Small intestine (tissue), 7 donors: ENCODE measurements around the gene ATP12A. TPM values are rescaled to one million over a fixed set of nuclear protein-coding genes. Genes with fewer than 3 reads are reported as not detected.

Source experiments
- DNase-seq, 2 donors: peaks; one replicate each; pipeline versions ENCODE4 v3.0.0 to v3.0.0-alpha.2; 2013
- FAIRE-seq: peaks from 2 replicates; lab custom pipeline; 2012; peaks lifted over from hg19 to GRCh38; lab: Jason Lieb, UNC
- H3K27ac ChIP-seq, 3 donors: one replicate each; pipeline ENCODE4 v1.5.1; 2013; ENCODE audit warnings: low read length in 2 of 3, mild to moderate bottlenecking in 2 of 3, control low read depth in 1 of 3, inconsistent platforms in 1 of 3, low read depth in 1 of 3, moderate library complexity in 1 of 3
- H3K27me3 ChIP-seq, 3 donors: one replicate each; pipeline ENCODE4 v1.6.1; 2013; ENCODE audit warnings: low read length in 3 of 3, inconsistent platforms in 1 of 3; ENCODE audit not compliant: control insufficient read depth in 3 of 3, insufficient read depth in 3 of 3
- H3K36me3 ChIP-seq, 3 donors: one replicate each; pipeline ENCODE4 v1.6.1; 2013; ENCODE audit warnings: low read length in 3 of 3, inconsistent platforms in 1 of 3, low read depth in 1 of 3, mild to moderate bottlenecking in 1 of 3, moderate library complexity in 1 of 3; ENCODE audit not compliant: control insufficient read depth in 3 of 3, insufficient read depth in 2 of 3
- H3K4me1 ChIP-seq, 3 donors: one replicate each; pipeline ENCODE4 v1.6.1; 2013; ENCODE audit warnings: low read length in 2 of 3, inconsistent platforms in 1 of 3, low read depth in 1 of 3, mild to moderate bottlenecking in 1 of 3, moderate library complexity in 1 of 3; ENCODE audit not compliant: control insufficient read depth in 3 of 3, insufficient read depth in 2 of 3
- H3K4me3 ChIP-seq, 3 donors: one replicate each; pipeline ENCODE4 v1.5.1; 2013; ENCODE audit warnings: low read length in 3 of 3, control low read depth in 1 of 3, inconsistent platforms in 1 of 3, low read depth in 1 of 3, mild to moderate bottlenecking in 1 of 3, moderate library complexity in 1 of 3
- H3K9me3 ChIP-seq, 2 donors: one replicate each; pipeline ENCODE4 v1.6.1; 2013; ENCODE audit warnings: low read depth in 1 of 2, low read length in 1 of 2; ENCODE audit not compliant: control insufficient read depth in 2 of 2, insufficient read depth in 1 of 2
- WGBS, 3 donors: extraction: QIAGEN DNeasy Blood & Tissue Kit; methylation state at CpG; one replicate each; pipeline ENCODE4 v1.1.7; 2013; 5-methylcytosine and 5-hydroxymethylcytosine counted together
- polyA plus RNA-seq, 4 donors: library from polyadenylated mRNA; stranded (reverse) in 3 of 4; unstranded in 1 of 4; fragments of 200-250 nt in 3 of 4; fragments of 120-200 nt in 1 of 4; gene quantifications; one replicate each; pipeline versions ENCODE4 v1.2.1 to v1.2.3, GENCODE V29; 2013
- donor health status: healthy with polysubstance abuse.
- donor health status: control.
- donor health status: control.
- donor health status: Bipolar disorder and iron deficiency.
- donor health status: healthy.

The ATP12A gene
- polyA plus RNA-seq, 4 donors = 0.01 TPM; not detected in 3

DNA sequence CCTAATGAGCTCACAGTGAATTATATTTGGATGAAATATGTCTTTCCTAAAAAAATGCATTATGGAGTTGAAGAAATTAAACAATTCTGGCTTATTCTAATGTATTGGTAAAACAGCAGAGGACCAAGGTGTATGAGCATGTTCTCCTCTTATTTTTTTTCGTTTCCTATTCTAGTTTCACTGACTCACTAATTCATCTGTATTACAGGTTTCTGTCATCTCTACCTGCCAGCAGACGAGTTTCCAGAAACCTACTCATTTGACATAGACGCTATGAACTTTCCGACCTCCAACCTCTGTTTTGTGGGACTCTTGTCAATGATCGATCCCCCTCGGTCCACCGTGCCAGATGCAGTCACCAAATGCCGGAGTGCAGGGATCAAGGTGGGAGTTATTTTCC, 20.3 kb downstream of the ATP12A start:
- Histone ChIP-seq H3K4me1 (no peaks in the 10 kb centered on the region), H3K9me3 (no peaks in the 10 kb centered on the region), H3K36me3 (no peaks in the 10 kb centered on the region), H3K4me3 (no peak overlapping the region), H3K27me3 (peaks cover 0 to 4% (median 3%) of the 10 kb centered on the region in 3 donors), H3K27ac (no peak overlapping the region)
- WGBS, 3 donors = 76 to 84% (median 78%) methylated on average over 8 of the region's 8 CpGs
- FAIRE-seq (no peak), DNase-seq (no peak)

DNA sequence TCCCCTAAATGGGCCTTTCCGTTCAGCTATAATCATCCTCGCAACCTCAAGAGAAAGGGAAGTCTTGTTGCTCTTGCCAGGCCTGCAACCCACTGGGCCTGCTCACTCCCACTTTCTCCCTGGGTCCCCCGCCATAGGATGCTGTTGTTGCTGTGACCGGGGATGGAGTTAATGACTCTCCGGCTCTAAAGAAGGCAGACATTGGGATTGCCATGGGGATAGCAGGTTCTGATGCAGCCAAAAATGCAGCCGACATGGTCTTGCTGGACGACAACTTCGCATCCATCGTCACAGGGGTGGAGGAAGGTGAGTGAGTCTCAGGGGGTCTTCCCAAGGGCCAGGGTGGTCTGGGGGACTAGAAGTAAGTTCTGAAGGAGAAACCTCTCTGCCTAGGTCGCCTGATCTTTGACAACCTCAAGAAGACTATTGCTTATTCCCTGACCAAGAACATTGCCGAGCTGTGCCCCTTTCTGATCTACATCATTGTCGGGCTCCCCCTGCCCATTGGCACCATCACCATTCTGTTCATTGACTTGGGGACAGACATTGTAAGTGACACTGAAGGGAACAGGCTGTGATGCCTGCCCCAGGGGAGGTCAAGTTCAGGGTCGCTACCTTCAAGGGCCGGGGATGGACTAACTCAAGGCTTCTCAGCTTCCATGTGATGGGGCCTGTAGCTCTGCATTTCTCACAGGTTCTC, 26.8 kb downstream of the ATP12A start:
- Histone ChIP-seq H3K27me3 (no peaks in the 10 kb centered on the region), H3K4me3 (no peak overlapping the region), H3K27ac (no peak overlapping the region), H3K9me3 (no peaks in the 10 kb centered on the region), H3K36me3 (no peaks in the 10 kb centered on the region), H3K4me1 (no peaks in the 10 kb centered on the region)
- 87 to 90% (median 88%) methylated on average over 14 of the region's 14 CpGs for WGBS, 3 donors
- no peak for FAIRE-seq
- no peak for DNase-seq

DNA sequence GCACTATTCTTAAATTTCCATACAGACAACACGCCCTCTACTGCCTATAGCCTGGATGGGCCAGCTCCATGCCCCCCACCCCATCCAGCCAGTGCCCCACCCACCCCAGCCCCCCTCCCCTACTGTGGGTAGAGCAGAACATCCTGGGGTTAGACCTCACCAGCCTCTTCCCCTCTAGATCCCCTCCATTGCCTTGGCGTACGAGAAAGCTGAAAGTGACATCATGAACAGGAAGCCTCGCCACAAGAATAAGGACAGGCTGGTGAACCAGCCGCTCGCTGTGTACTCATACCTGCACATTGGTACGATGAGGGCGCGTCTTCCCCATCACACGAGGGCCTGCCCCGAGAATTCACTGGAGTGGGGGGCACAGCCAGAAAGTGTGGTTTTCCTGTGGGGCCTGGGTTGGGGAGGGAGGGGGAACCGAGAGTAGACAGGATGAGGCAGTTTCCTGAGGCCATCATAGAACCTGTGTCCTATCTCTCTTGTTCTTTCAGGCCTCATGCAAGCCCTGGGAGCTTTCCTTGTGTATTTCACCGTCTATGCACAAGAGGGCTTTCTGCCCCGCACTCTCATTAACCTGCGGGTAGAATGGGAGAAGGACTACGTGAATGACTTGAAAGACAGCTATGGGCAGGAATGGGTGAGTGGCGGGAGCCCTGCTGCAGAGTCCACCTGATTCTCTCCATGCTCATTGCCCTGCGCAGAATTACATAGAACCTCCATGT, 29.1 kb downstream of the ATP12A start:
- Histone ChIP-seq H3K4me1 (peaks cover 0 to 3% (median 0%) of the 10 kb centered on the region in 3 donors), H3K9me3 (no peaks in the 10 kb centered on the region), H3K36me3 (no peaks in the 10 kb centered on the region), H3K27ac (peak overlapping the region in 1 of 3 donors; percentile 13), H3K27me3 (peaks cover 0 to 2% (median 0%) of the 10 kb centered on the region in 3 donors), H3K4me3 (no peak overlapping the region)
- DNase-seq (peak in 1 of 2 donors; percentile 57), FAIRE-seq (no peak)
- WGBS, 3 donors = 63 to 82% (median 74%) methylated on average over 18 of the region's 18 CpGs

DNA sequence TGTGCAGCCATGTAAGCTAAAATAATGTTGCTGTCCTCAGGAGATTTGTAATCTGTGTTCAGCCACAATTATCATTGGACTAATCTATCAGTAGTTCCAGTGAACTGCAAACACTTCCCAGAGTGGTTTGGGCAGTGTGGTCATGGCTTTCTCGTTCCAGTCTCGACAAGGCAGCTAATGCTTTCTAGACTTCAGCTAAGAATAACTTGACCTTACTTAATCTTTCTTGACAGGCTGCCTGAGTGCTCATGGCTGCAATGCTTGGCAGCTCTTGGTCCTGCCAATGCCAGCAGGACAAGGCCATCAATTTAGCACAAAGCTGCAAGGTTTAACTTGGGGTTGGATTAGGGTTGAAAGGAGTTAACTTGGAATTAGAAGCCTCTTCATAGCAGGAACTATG, 32.8 kb downstream of the ATP12A start:
- H3K4me3 ChIP-seq = no peak overlapping the region
- no peak for DNase-seq

DNA sequence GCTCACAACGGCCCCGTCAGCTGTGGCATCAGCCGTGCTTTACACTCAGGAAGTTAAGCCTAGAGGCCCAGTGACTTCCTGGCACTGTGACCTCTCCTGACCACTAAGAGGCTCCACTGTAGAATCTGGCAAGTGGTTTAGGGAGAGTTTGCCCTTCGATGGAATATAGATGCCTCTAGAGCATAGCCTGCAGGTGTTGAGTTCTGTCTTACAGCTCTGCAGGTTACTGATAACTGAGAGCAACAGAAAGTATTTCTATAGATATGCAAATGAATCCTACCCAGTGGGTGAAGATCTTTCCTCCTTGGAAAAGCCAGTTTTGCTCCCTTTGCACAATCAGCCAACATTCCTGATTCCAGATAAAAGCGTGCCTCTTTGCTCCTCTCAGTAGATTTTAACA, 35.8 kb downstream of the ATP12A start:
- Histone ChIP-seq H3K9me3 (no peaks in the 10 kb centered on the region), H3K4me3 (no peak overlapping the region), H3K36me3 (no peaks in the 10 kb centered on the region), H3K27me3 (peaks cover 0 to 2% (median 0%) of the 10 kb centered on the region in 3 donors), H3K27ac (no peak overlapping the region), H3K4me1 (peaks cover 0 to 3% (median 0%) of the 10 kb centered on the region in 3 donors)
- DNase-seq (no peak), FAIRE-seq (no peak)
- WGBS, 3 donors = 33 to 49% (median 36%) methylated on average over 5 of the region's 5 CpGs

More for the DNA sequence above, 32.8 kb downstream of the ATP12A start:
- peaks cover 0 to 2% (median 0%) of the 10 kb centered on the region in 3 donors for H3K27me3 ChIP-seq
- no peaks in the 10 kb centered on the region for H3K9me3 ChIP-seq
- no peaks in the 10 kb centered on the region for H3K36me3 ChIP-seq
- WGBS, 3 donors = 32 to 69% (median 38%) methylated on average over 2 of the region's 2 CpGs
- H3K27ac ChIP-seq = no peak overlapping the region
- no peak for FAIRE-seq
- peaks cover 0 to 3% (median 0%) of the 10 kb centered on the region in 3 donors for H3K4me1 ChIP-seq

- FAIRE-seq = no peak
Observed at GRCh38 chr13:24716446-24716845, 36.2 kb downstream of the ATP12A start.

DNA sequence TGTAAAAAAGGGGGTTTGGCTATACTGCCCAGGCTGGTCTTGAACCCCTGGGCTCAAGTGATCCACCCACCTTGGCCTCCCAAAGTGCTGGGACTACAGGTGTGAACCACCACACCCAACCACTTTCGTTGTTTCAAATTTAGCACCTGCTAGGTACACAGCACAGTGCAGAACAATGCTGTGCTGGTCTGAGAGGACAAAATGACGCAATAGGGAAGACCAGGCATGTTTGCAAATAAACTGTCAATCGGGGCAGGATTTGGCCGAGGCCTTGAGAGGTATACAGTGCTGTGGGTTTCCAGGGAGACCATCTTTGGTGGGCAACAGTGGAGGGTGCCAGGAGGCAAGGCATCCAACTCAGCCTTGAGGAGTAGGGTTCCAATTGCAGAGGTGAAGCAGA, 37.0 kb downstream of the ATP12A start:
- H3K27me3 ChIP-seq = peaks cover 0 to 2% (median 0%) of the 10 kb centered on the region in 3 donors
- H3K4me3 ChIP-seq = no peak overlapping the region
- 39 to 74% (median 50%) methylated on average over 4 of the region's 4 CpGs for WGBS, 3 donors
- no peak overlapping the region for H3K27ac ChIP-seq
- peaks cover 0 to 3% (median 0%) of the 10 kb centered on the region in 3 donors for H3K4me1 ChIP-seq
- no peaks in the 10 kb centered on the region for H3K36me3 ChIP-seq
- H3K9me3 ChIP-seq = no peaks in the 10 kb centered on the region
- no peak for DNase-seq
- FAIRE-seq = no peak

More at GRCh38 chr13:24716446-24716845, 36.2 kb downstream of the ATP12A start:
- Histone ChIP-seq H3K4me3 (no peak overlapping the region), H3K27me3 (peaks cover 0 to 2% (median 0%) of the 10 kb centered on the region in 3 donors), H3K9me3 (no peaks in the 10 kb centered on the region), H3K27ac (no peak overlapping the region), H3K36me3 (no peaks in the 10 kb centered on the region), H3K4me1 (peaks cover 0 to 3% (median 0%) of the 10 kb centered on the region in 3 donors)
- 46 to 63% (median 51%) methylated on average over 7 of the region's 7 CpGs for WGBS, 3 donors
- no peak for DNase-seq

DNA sequence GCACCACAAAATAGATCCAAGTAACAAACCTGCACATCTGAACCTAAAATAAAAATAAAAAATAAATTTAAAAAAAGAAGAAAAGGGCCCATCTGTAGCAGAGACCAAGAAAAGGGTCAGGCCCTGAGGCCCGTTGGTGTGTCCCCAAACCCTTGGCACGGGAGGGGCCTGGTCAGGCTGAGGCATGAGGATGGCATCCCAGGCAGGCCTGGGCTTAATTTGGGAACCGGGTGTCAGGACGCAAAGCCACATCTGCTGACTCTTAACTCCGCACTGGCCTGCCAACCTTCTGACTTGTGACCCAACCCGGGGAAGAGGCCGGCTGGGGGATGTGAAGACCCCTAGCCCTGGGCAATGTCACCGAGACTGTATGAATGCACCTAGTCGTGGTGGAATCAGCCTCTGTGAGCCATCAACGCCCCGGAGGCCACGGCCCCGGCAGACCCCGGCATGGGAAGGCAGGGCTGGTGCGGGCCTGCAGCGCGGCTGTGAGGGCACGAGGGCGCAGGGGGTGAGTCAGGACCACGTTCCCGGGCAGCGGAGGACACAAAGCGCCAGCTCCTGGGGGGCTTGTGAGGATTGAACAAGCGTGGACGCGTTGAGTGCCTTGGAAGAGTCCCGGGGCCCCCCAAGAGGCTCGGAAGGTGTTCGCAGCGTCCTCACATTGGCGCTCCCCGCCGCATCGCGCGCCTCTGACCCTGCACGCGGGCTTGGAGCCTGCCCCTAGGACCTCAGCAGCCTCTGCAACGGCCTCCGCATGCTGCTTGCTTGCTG, 38.2 kb downstream of the ATP12A start:
- H3K4me1 ChIP-seq = no peaks in the 10 kb centered on the region
- no peaks in the 10 kb centered on the region for H3K27me3 ChIP-seq
- H3K36me3 ChIP-seq = no peaks in the 10 kb centered on the region
- no peak for DNase-seq
- FAIRE-seq = no peak
- H3K4me3 ChIP-seq = no peak overlapping the region
- no peak overlapping the region for H3K27ac ChIP-seq
- 88 to 92% (median 91%) methylated on average over 33 to 40 of the region's 40 CpGs for WGBS, 3 donors
- H3K9me3 ChIP-seq = no peaks in the 10 kb centered on the region
